Measurements from ENCODE around the gene MSH6. TPM values are rescaled to one million over a fixed set of nuclear protein-coding genes. Genes with fewer than 3 reads are reported as not detected.
A peak's percentile ranks its signal among the peaks of the same experiment; 100 is the strongest.

The MSH6 gene
- total and polyA plus RNA-seq, 9 of the 15 experiments (the other 6 are each of a cell fraction or from before 2014, with no cell fraction given): 15.3 to 147 (median 80.5) TPM

DNA sequence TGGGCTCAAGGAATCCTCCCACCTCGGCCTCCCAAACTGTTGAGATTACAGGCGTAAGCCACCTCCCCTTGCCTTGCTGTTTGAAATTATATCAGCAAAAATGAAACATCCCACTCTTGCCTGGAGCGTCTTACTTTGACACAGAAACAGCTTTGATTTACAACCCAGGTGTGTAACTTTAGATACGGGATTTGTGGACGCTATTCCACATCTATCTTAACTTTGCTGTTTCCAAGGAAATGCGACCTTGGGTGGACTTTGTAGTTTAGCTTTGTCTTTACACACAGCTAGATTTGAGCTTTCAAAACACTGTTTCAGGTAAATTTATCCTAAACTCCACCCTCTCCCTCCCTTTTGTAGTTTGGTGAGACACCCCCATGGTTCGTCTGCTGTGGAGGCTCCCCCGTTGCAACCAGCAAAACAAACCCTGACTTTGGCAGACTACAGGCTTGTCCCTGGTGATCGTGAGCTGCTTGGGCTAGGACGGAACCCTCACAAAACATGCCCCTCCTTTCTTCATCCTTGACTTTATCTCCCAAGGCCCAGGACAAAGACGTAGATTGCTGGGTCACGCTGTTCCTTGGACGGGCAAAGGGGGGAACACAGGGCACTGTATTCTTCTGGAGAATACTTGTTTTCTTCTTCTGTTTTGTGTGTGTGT lies 5.5 kb upstream of the MSH6 start (continued):
- TF ChIP-seq MTA3 (IDR thresholded peaks at IDR 0.05; ENCODE audit: borderline replicate concordance) (no peak), FOXK1 (CRISPR knock-in tag; IDR thresholded peaks at IDR 0.05; ENCODE audit: borderline replicate concordance) (0 out of 2 replicates have a peak, but pooled peaks have one; percentile 30), PBX2 (CRISPR knock-in tag; IDR thresholded peaks at IDR 0.05; ENCODE audit: low read depth) (no peak), PBX2 (tag; conservative IDR thresholded peaks at IDR 0.05; ENCODE audit: low read depth) (0 out of 2 replicates have a peak, but pooled peaks have one; percentile 31), GATAD2B (IDR thresholded peaks at IDR 0.05; ENCODE audit: borderline replicate concordance) (no peak), GTF2E2 (tag; IDR thresholded peaks at IDR 0.05) (no peak), NFE2 (IDR thresholded peaks at IDR 0.05; ENCODE audit: low read depth) (peak; percentile 59), PPARD (CRISPR knock-in tag; IDR thresholded peaks at IDR 0.05) (no peak), ZNF121 (CRISPR knock-in tag; conservative IDR thresholded peaks at IDR 0.05) (no peak), MAFG (tag; conservative IDR thresholded peaks at IDR 0.05) (peak; percentile 36; the same call in 1 of the 2 replicates), KDM5B (IDR thresholded peaks at IDR 0.05; ENCODE audit: insufficient replicate concordance, low read depth, low read length) (no peak), MEIS2 (IDR thresholded peaks at IDR 0.05; ENCODE audit: partially characterized antibody) (peak; percentile 78), DPF2 (IDR thresholded peaks at IDR 0.05) (0 out of 2 replicates have a peak, but pooled peaks have one; percentile 39), KDM2B (CRISPR knock-in tag; IDR thresholded peaks at IDR 0.05) (no peak), ZEB2 (IDR thresholded peaks at IDR 0.05) (0 out of 2 replicates have a peak, but pooled peaks have one; percentile 16), SOX6 (IDR thresholded peaks at IDR 0.05) (peak; percentile 32; the same call in 1 of the 2 replicates), MNT (conservative IDR thresholded peaks at IDR 0.05) (no peak), HMG20A (CRISPR knock-in tag; conservative IDR thresholded peaks at IDR 0.05) (no peak), HCFC1 (IDR thresholded peaks at IDR 0.05; ENCODE audit: low read depth, low read length) (no peak), FOXP1 (CRISPR knock-in tag; IDR thresholded peaks at IDR 0.05) (no peak), ARID1B (IDR thresholded peaks at IDR 0.05) (peak; percentile 50), RBBP5 (IDR thresholded peaks at IDR 0.05; ENCODE audit: borderline replicate concordance, insufficient read depth, low read length, poor library complexity, severe bottlenecking) (no peak)
- TF ChIP-seq, protein P1, sequence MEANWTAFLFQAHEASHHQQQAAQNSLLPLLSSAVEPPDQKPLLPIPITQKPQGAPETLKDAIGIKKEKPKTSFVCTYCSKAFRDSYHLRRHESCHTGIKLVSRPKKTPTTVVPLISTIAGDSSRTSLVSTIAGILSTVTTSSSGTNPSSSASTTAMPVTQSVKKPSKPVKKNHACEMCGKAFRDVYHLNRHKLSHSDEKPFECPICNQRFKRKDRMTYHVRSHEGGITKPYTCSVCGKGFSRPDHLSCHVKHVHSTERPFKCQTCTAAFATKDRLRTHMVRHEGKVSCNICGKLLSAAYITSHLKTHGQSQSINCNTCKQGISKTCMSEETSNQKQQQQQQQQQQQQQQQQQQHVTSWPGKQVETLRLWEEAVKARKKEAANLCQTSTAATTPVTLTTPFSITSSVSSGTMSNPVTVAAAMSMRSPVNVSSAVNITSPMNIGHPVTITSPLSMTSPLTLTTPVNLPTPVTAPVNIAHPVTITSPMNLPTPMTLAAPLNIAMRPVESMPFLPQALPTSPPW (CRISPR knock-in tag; IDR thresholded peaks at IDR 0.05): peak; percentile 80
